Activated T-helper 17 cell treated with anti-CD3 and anti-CD28 coated beads, Interleukin-2, amount 50 U/mL, for 72 hours (primary cell): ENCODE results near the gene MSI2. TPM values are rescaled to one million over a fixed set of nuclear protein-coding genes. Genes with fewer than 3 reads are reported as not detected.

Experiments used
- ATAC-seq: fragments of 150-1000 bp; cut with Tn5 transposase; replicated peaks from 2 replicates; pipeline ENCODE4 v1.10.0; 2021; ENCODE audit warnings: mild to moderate bottlenecking, moderate library complexity
- H3K27ac Mint-ChIP-seq: one replicate; pipeline ENCODE4 v1.8.0; 2022; ENCODE audit warnings: mixed read lengths
- H3K27me3 Mint-ChIP-seq: one replicate; pipeline ENCODE4 v1.8.0; 2022; ENCODE audit warnings: mixed read lengths
- H3K36me3 Mint-ChIP-seq: one replicate; pipeline ENCODE4 v1.8.0; 2022; ENCODE audit warnings: low read depth, mild to moderate bottlenecking, mixed read lengths
- H3K4me1 Mint-ChIP-seq: one replicate; pipeline ENCODE4 v1.8.0; 2022; ENCODE audit warnings: mixed read lengths
- H3K4me3 Mint-ChIP-seq: one replicate; pipeline ENCODE4 v1.8.0; 2022; ENCODE audit warnings: mild to moderate bottlenecking, mixed read lengths
- H3K9me3 Mint-ChIP-seq: one replicate; pipeline ENCODE4 v1.8.0; 2022; ENCODE audit warnings: mixed read lengths
- total RNA-seq, 2 donors: library from RNA; stranded (reverse); gene quantifications; one replicate each; pipeline ENCODE4 v1.2.3, GENCODE V29; 2022

The MSI2 gene
- total RNA-seq, 2 donors from 2014 or later, result 96.3 to 128 TPM

GRCh38 chr17:57391076-57391825, 134.9 kb downstream of the MSI2 start:
- ATAC-seq, result no peak
- peaks cover 8% of the 10 kb centered on the region for H3K9me3 Mint-ChIP-seq
- no peak overlapping the region for H3K27ac Mint-ChIP-seq
- H3K4me3 Mint-ChIP-seq, result no peak overlapping the region
- H3K36me3 Mint-ChIP-seq, result peaks cover 45% of the 10 kb centered on the region
- no peaks in the 10 kb centered on the region for H3K27me3 Mint-ChIP-seq
- H3K4me1 Mint-ChIP-seq, result peaks cover 11% of the 10 kb centered on the region

- peaks cover 11% of the 10 kb centered on the region for H3K4me1 Mint-ChIP-seq
- H3K4me3 Mint-ChIP-seq, result no peak overlapping the region
- peaks cover 6% of the 10 kb centered on the region for H3K9me3 Mint-ChIP-seq
- H3K36me3 Mint-ChIP-seq, result peaks cover 40% of the 10 kb centered on the region
- no peaks in the 10 kb centered on the region for H3K27me3 Mint-ChIP-seq
- ATAC-seq, result no peak
- no peak overlapping the region for H3K27ac Mint-ChIP-seq
These were observed 135.6 kb downstream of the MSI2 start for GRCh38 chr17:57391857-57392471.

GRCh38 chr17:57393368-57393767, 137.0 kb downstream of the MSI2 start:
- H3K4me3 Mint-ChIP-seq, result no peak overlapping the region
- H3K27ac Mint-ChIP-seq, result no peak overlapping the region
- ATAC-seq, result no peak
- H3K9me3 Mint-ChIP-seq, result no peaks in the 10 kb centered on the region
- peaks cover 11% of the 10 kb centered on the region for H3K4me1 Mint-ChIP-seq
- peaks cover 35% of the 10 kb centered on the region for H3K36me3 Mint-ChIP-seq
- H3K27me3 Mint-ChIP-seq, result no peaks in the 10 kb centered on the region

- ATAC-seq, result no peak
- Mint-ChIP-seq H3K4me3 (no peak overlapping the region), H3K36me3 (peaks cover 35% of the 10 kb centered on the region), H3K9me3 (no peaks in the 10 kb centered on the region), H3K4me1 (peaks cover 11% of the 10 kb centered on the region), H3K27me3 (no peaks in the 10 kb centered on the region), H3K27ac (no peak overlapping the region)
These were observed 138.1 kb downstream of the MSI2 start for GRCh38 chr17:57394375-57394774.

GRCh38 chr17:57395721-57396321, 139.5 kb downstream of the MSI2 start:
- Mint-ChIP-seq H3K9me3 (no peaks in the 10 kb centered on the region), H3K36me3 (peaks cover 39% of the 10 kb centered on the region), H3K27ac (peak overlapping the region; percentile 73), H3K27me3 (no peaks in the 10 kb centered on the region), H3K4me3 (no peak overlapping the region), H3K4me1 (peaks cover 11% of the 10 kb centered on the region)
- ATAC-seq, result no peak

- Mint-ChIP-seq H3K9me3 (no peaks in the 10 kb centered on the region), H3K4me3 (no peak overlapping the region), H3K27me3 (no peaks in the 10 kb centered on the region), H3K36me3 (peaks cover 42% of the 10 kb centered on the region), H3K4me1 (peaks cover 11% of the 10 kb centered on the region), H3K27ac (no peak overlapping the region)
- ATAC-seq, result no peak
These were observed 140.2 kb downstream of the MSI2 start for GRCh38 chr17:57396511-57396921.

GRCh38 chr17:57397402-57397801, 141.1 kb downstream of the MSI2 start:
- Mint-ChIP-seq H3K36me3 (peaks cover 46% of the 10 kb centered on the region), H3K27ac (no peak overlapping the region), H3K9me3 (no peaks in the 10 kb centered on the region), H3K4me3 (no peak overlapping the region), H3K4me1 (peaks cover 11% of the 10 kb centered on the region), H3K27me3 (no peaks in the 10 kb centered on the region)
- ATAC-seq, result no peak

GRCh38 chr17:57399690-57400089, 143.4 kb downstream of the MSI2 start:
- ATAC-seq, result no peak
- Mint-ChIP-seq H3K36me3 (peaks cover 50% of the 10 kb centered on the region), H3K27me3 (no peaks in the 10 kb centered on the region), H3K4me3 (no peak overlapping the region), H3K27ac (no peak overlapping the region), H3K9me3 (no peaks in the 10 kb centered on the region), H3K4me1 (peaks cover 9% of the 10 kb centered on the region)

- no peaks in the 10 kb centered on the region for H3K27me3 Mint-ChIP-seq
- no peaks in the 10 kb centered on the region for H3K4me1 Mint-ChIP-seq
- no peak for ATAC-seq
- no peak overlapping the region for H3K27ac Mint-ChIP-seq
- no peaks in the 10 kb centered on the region for H3K9me3 Mint-ChIP-seq
- no peak overlapping the region for H3K4me3 Mint-ChIP-seq
- H3K36me3 Mint-ChIP-seq, result peaks cover 52% of the 10 kb centered on the region
These were observed 144.3 kb downstream of the MSI2 start for GRCh38 chr17:57400648-57401047.

GRCh38 chr17:57401556-57402488, 145.5 kb downstream of the MSI2 start:
- Mint-ChIP-seq H3K9me3 (no peaks in the 10 kb centered on the region), H3K27me3 (no peaks in the 10 kb centered on the region), H3K27ac (peak overlapping the region; percentile 71), H3K4me1 (peaks cover 6% of the 10 kb centered on the region), H3K4me3 (no peak overlapping the region), H3K36me3 (peaks cover 60% of the 10 kb centered on the region)
- ATAC-seq, result no peak

- Mint-ChIP-seq H3K4me3 (no peak overlapping the region), H3K9me3 (no peaks in the 10 kb centered on the region), H3K36me3 (peaks cover 60% of the 10 kb centered on the region), H3K27ac (no peak overlapping the region), H3K4me1 (peaks cover 15% of the 10 kb centered on the region), H3K27me3 (no peaks in the 10 kb centered on the region)
- ATAC-seq, result no peak
These were observed 146.4 kb downstream of the MSI2 start for GRCh38 chr17:57402681-57403180.

GRCh38 chr17:57403236-57403635, 146.9 kb downstream of the MSI2 start:
- peaks cover 60% of the 10 kb centered on the region for H3K36me3 Mint-ChIP-seq
- ATAC-seq, result no peak
- no peaks in the 10 kb centered on the region for H3K9me3 Mint-ChIP-seq
- H3K27ac Mint-ChIP-seq, result no peak overlapping the region
- no peaks in the 10 kb centered on the region for H3K27me3 Mint-ChIP-seq
- peaks cover 20% of the 10 kb centered on the region for H3K4me1 Mint-ChIP-seq
- no peak overlapping the region for H3K4me3 Mint-ChIP-seq

- ATAC-seq, result no peak
- peaks cover 63% of the 10 kb centered on the region for H3K36me3 Mint-ChIP-seq
- H3K27ac Mint-ChIP-seq, result no peak overlapping the region
- no peaks in the 10 kb centered on the region for H3K9me3 Mint-ChIP-seq
- H3K27me3 Mint-ChIP-seq, result no peaks in the 10 kb centered on the region
- no peak overlapping the region for H3K4me3 Mint-ChIP-seq
- peaks cover 21% of the 10 kb centered on the region for H3K4me1 Mint-ChIP-seq
These were observed 147.8 kb downstream of the MSI2 start for GRCh38 chr17:57404073-57404472.
